Activated CD4-positive, alpha-beta memory T cell treated with anti-CD3 and anti-CD28 coated beads, Interleukin-2, amount 10 ng/mL, durations not matched to agents 7 days and 5 days (primary cell): ENCODE results near the gene DUT. TPM values are rescaled to one million over a fixed set of nuclear protein-coding genes. Genes with fewer than 3 reads are reported as not detected.

Source experiments
- CTCF ChIA-PET: fragments of 350-600 bp; sonication (Branson Sonifier 250); formaldehyde crosslinking; loops from one replicate; lab custom pipeline; 2021; ENCODE audit warnings: antibody characterized with exemption, inconsistent platforms; lab: Charles Lee
- POLR2A ChIA-PET: fragments of 350-600 bp; sonication (Branson Sonifier 250); formaldehyde crosslinking; loops from one replicate; lab custom pipeline; 2021; ENCODE audit warnings: antibody characterized with exemption; lab: Charles Lee
- DNase-seq: peaks from one replicate; pipeline ENCODE4 v3.0.0-alpha.2; 2020
- H3K27ac Mint-ChIP-seq: one replicate; pipeline ENCODE4 v1.8.0; 2021; ENCODE audit warnings: mild to moderate bottlenecking, mixed read lengths
- H3K27me3 Mint-ChIP-seq: one replicate; pipeline ENCODE4 v1.8.0; 2021; ENCODE audit warnings: mixed read lengths
- H3K36me3 Mint-ChIP-seq: one replicate; pipeline ENCODE4 v1.8.0; 2021; ENCODE audit warnings: low read depth, mixed read lengths
- H3K4me1 Mint-ChIP-seq: one replicate; pipeline ENCODE4 v1.8.0; 2021; ENCODE audit warnings: mixed read lengths
- H3K4me3 Mint-ChIP-seq: one replicate; pipeline ENCODE4 v1.8.0; 2021; ENCODE audit warnings: mild to moderate bottlenecking, mixed read lengths
- H3K9me3 Mint-ChIP-seq: one replicate; pipeline ENCODE4 v1.8.0; 2021; ENCODE audit warnings: mixed read lengths
- total RNA-seq, 2 experiments: library from RNA; stranded (reverse); gene quantifications; one replicate each; pipeline ENCODE4 v1.2.3, GENCODE V29; 2021

The DUT gene
- total RNA-seq, 2 experiments from 2014 or later: 267 to 282 TPM

DNA sequence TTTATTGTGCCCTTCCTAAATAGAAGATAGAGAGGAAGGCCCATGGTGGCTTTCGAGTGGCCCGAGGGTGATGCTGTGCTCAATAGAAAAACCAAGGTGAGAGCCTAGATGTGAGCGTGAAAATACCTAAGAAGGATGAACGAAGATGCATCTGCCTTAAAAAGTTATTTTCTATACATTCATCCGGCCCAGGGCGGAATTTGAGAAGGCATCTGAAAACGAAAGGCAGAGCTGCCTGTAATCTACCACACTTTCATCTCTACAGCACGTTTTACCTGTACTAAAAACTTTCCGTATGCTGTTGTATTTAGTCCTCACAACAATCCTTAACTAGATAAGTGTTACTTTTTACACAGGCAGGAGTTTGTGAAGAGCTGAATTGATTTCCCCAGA, 1.4 kb downstream of the DUT start:
- ChIA-PET CTCF (interaction anchor here (1.4 to 6.0 kb wide), 2 partner anchors 9 to 19 kb away, joined by 3 to 35 read pairs; no protein-coding TSS in a partner anchor), POLR2A (interaction anchor here (0.9 to 4.3 kb wide), 12 partner anchors 8 to 837 kb away, joined by 3 to 34 read pairs (median 6); partner anchors contain the start of genes CEP152, COPS2, EID1 and GALK2)
- peak; percentile 31 for DNase-seq
- Mint-ChIP-seq H3K4me1 (peaks cover 55% of the 10 kb centered on the region), H3K36me3 (peaks cover 37% of the 10 kb centered on the region), H3K27ac (peak overlapping the region; percentile 96), H3K27me3 (no peaks in the 10 kb centered on the region), H3K4me3 (peak overlapping the region; percentile 92), H3K9me3 (no peaks in the 10 kb centered on the region)

DNA sequence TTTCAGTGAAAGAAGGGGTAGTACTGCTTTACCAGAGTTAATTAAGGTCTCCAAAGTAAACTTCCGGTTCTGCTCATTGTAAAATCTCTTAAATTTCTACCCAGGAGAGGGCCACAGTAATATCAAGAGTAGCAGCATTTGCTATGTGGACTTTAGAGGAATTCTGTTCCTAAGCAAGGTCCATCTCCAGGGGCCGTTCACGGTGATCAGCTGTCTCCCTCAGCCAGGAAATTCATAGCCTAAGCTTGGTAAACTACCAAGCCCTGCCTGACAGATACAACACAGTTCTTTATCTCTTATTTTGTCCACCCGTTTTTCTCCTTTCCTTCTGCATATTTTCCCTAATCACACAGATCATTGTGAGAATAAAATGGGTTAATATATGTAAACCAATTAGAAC, 2.3 kb downstream of the DUT start:
- Mint-ChIP-seq H3K4me3 (peak overlapping the region; percentile 92), H3K4me1 (peaks cover 61% of the 10 kb centered on the region), H3K27me3 (no peaks in the 10 kb centered on the region), H3K9me3 (no peaks in the 10 kb centered on the region), H3K27ac (peak overlapping the region; percentile 70), H3K36me3 (peaks cover 42% of the 10 kb centered on the region)
- no peak for DNase-seq
- POLR2A ChIA-PET: interaction anchor here (0.9 to 4.3 kb wide), 5 partner anchors 9 to 822 kb away, joined by 3 to 34 read pairs (median 5); partner anchors contain the start of genes CEP152 and COPS2
- CTCF ChIA-PET: interaction anchor here (1.4 to 6.0 kb wide), 2 partner anchors 8 to 19 kb away, joined by 3 to 35 read pairs; no protein-coding TSS in a partner anchor

DNA sequence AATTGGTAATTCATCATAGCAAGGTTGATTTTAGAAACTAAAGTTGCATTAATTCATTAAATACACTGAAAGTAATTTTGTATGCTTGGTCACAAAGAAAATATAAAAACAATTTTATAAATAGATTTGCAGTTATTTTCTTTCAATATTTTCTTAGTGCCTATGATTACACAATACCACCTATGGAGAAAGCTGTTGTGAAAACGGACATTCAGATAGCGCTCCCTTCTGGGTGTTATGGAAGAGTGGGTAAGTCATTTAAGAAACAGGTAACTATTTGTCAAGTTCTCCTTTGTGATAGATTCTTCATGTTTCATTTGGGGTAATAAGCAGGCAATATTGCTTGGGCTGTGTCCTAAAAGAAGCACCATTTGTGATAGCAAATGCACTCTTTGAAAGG, 3.0 kb downstream of the DUT start:
- DNase-seq: no peak
- Mint-ChIP-seq H3K4me1 (peaks cover 63% of the 10 kb centered on the region), H3K27me3 (no peaks in the 10 kb centered on the region), H3K36me3 (peaks cover 45% of the 10 kb centered on the region), H3K9me3 (no peaks in the 10 kb centered on the region), H3K27ac (peak overlapping the region; percentile 70), H3K4me3 (no peak overlapping the region)
- CTCF ChIA-PET: interaction anchor here (6.0 kb wide), 1 partner anchor 18 kb away, joined by 35 read pairs; no protein-coding TSS in a partner anchor
- POLR2A ChIA-PET: interaction anchor here (1.0 to 4.3 kb wide), 3 partner anchors 8 to 476 kb away, joined by 3 to 34 read pairs (median 10); partner anchors contain the start of gene CEP152

DNA sequence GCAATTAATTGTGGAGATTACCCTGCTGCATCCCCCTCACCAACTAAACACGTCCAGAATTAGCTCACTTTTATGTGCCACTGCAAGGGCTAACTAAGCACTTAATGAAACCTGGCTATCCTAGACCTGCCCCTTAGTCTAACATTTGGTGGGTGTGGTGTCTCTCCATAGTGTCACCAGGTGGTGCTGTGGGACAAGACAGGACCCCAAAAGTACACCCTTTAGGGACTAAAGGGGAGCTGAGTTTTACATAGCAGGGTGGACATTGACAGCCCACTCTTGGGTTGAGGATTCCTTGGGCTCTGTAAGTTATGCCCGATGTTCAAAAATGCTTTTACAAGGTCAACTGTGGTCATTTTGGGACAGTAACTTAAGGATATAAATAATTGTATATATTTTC, 5.7 kb downstream of the DUT start:
- ChIA-PET CTCF (interaction anchor here (0.9 to 6.0 kb wide), 3 partner anchors 15 to 30 kb away, joined by 4 to 35 read pairs (median 5); no protein-coding TSS in a partner anchor), POLR2A (interaction anchor here (1.0 to 1.5 kb wide), 3 partner anchors 12 to 16 kb away, joined by 3 to 4 read pairs (median 3); no protein-coding TSS in a partner anchor)
- Mint-ChIP-seq H3K27ac (no peak overlapping the region), H3K9me3 (no peaks in the 10 kb centered on the region), H3K4me1 (peaks cover 65% of the 10 kb centered on the region), H3K27me3 (no peaks in the 10 kb centered on the region), H3K4me3 (no peak overlapping the region), H3K36me3 (peaks cover 63% of the 10 kb centered on the region)
- no peak for DNase-seq

DNA sequence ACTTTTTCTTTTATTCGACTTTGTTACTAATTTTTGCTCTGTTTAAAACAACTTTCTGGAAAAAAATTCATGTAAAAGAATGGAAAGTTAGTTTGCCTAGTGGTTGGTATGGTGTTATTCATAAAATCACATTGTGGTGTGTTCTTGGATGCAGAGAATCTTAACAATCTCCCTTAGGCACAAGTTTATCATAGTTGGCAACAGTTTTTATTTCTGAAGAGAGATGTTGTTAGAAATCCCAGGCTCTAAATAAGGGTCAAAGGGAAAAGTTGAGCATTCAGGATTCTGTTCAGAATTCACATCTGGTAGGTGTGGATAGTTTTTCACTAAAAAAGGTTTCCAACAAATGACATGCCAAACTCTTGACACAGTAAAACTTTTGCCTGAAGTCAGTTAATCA, 6.4 kb downstream of the DUT start:
- no peaks in the 10 kb centered on the region for H3K27me3 Mint-ChIP-seq
- H3K4me1 Mint-ChIP-seq: peaks cover 64% of the 10 kb centered on the region
- no peak overlapping the region for H3K4me3 Mint-ChIP-seq
- ChIA-PET CTCF (interaction anchor here (1.3 to 6.0 kb wide), 2 partner anchors 14 to 21 kb away, joined by 5 to 35 read pairs; no protein-coding TSS in a partner anchor), POLR2A (interaction anchor here (1.0 kb wide), 1 partner anchor 15 kb away, joined by 4 read pairs; no protein-coding TSS in a partner anchor)
- peaks cover 66% of the 10 kb centered on the region for H3K36me3 Mint-ChIP-seq
- H3K9me3 Mint-ChIP-seq: no peaks in the 10 kb centered on the region
- DNase-seq: no peak
- no peak overlapping the region for H3K27ac Mint-ChIP-seq

DNA sequence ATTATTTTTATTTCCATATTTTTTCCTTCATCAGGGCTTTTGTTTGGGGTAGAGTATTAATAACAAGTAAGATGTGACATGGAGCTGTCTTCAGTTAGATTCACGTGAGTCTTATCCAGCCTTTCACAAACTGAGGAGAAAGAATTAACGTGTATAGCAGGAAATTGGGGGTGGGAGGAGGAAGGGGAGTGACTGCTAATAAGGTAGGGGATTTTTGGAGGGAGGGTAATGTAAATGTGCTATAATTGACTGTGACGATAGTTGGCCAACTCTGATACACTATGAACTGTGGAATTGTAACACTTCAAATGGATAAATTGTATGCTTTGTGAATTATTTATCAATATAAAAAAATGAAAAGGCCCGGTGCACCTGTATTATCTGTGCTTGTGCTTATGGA, 8.9 kb downstream of the DUT start:
- H3K27ac Mint-ChIP-seq: no peak overlapping the region
- CTCF ChIA-PET: interaction anchor here (1.4 to 3.8 kb wide), 2 partner anchors 12 to 54 kb away, joined by 3 to 22 read pairs; no protein-coding TSS in a partner anchor
- H3K4me3 Mint-ChIP-seq: no peak overlapping the region
- H3K9me3 Mint-ChIP-seq: no peaks in the 10 kb centered on the region
- H3K36me3 Mint-ChIP-seq: peaks cover 64% of the 10 kb centered on the region
- peaks cover 42% of the 10 kb centered on the region for H3K4me1 Mint-ChIP-seq
- DNase-seq: no peak
- no peaks in the 10 kb centered on the region for H3K27me3 Mint-ChIP-seq
- POLR2A ChIA-PET: interaction anchor here (2.5 kb wide), 1 partner anchor 8 kb away, joined by 17 read pairs; the partner anchor contains the start of gene DUT

DNA sequence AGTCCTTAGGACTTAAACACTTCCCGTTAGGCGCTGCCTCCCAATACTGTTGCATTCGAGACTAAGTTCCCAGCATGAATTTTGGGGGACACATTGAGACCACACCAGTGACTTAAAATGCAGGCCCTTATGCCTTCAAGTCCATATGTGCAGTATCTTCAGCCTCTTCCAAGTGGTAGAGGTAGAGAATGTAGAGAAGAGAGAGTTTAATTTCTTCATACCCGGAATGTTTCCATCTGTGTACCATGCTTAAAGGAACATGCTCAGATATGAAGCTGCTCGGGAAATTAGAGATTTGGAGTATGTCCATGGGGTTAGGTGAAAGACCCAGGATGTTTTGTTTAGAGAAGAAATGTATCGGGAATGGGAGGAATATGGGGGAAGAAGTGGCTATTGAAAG, 12.6 kb downstream of the DUT start:
- CTCF ChIA-PET: no interaction called here
- no peak for DNase-seq
- Mint-ChIP-seq H3K4me1 (peaks cover 12% of the 10 kb centered on the region), H3K36me3 (peaks cover 45% of the 10 kb centered on the region), H3K4me3 (no peak overlapping the region), H3K27ac (no peak overlapping the region), H3K9me3 (no peaks in the 10 kb centered on the region), H3K27me3 (no peaks in the 10 kb centered on the region)
- POLR2A ChIA-PET: interaction anchor here (1.3 to 2.1 kb wide), 2 partner anchors 9 to 11 kb away, joined by 4 to 10 read pairs; no protein-coding TSS in a partner anchor

DNA sequence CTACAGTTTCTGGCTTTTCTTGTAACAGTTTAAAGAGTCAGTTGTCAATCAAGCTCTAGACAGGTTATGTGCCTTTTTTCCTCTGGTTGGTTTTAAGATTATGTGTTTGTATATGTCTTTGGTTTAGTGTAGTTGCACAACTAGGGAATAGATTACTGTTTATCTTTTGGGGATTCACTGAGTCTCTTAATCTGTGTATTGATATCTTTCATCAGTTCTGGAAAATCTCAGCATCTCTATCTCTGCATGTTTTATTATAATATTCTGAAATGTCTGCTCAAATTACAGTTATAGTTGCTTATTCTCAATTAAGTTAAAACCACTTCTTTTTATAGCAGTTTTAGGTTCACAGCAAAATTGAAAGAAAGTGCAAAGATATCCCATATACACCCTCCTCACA, 14.3 kb downstream of the DUT start:
- no peak for DNase-seq
- H3K27me3 Mint-ChIP-seq: no peaks in the 10 kb centered on the region
- CTCF ChIA-PET: interaction anchor here (1.0 to 1.4 kb wide), 2 partner anchors 9 to 10 kb away, joined by 3 read pairs; no protein-coding TSS in a partner anchor

DNA sequence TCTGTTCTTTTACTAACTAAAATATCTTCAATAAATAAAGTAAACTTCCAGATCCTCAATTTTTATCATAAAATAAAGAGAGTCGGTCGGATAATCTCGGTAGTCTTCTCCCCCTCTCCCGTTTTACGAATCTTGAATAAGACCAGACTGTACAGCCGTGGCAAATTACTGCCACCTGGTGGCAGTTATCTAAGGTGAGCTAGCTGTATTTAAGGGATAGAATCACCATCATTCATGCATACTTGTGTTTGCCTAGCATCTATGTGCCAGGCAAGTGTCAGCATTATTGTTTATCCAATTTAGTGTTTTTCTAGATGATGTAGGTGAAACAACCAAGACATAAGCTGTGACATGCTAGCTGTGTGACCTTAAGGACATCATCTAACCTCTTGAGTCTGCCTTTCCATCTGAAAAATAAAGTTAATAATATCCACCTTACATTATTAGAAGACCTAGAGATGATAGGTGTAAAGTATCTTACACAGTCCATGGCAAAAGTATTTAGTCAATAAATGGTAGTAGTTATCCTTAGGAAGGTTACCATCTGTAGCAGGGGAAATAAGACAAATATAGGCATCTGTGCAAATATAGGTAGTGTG, 21.3 kb downstream of the DUT start:
- ChIA-PET CTCF (interaction anchor here (0.6 to 2.3 kb wide), 14 partner anchors 9 to 1157 kb away, joined by 3 to 35 read pairs (median 4); no protein-coding TSS in a partner anchor), POLR2A (interaction anchor here (0.8 to 1.6 kb wide), 2 partner anchors 16 to 20 kb away, joined by 4 to 13 read pairs; partner anchors contain the start of gene DUT)
- Mint-ChIP-seq H3K4me1 (peaks cover 1% of the 10 kb centered on the region), H3K4me3 (no peak overlapping the region), H3K9me3 (no peaks in the 10 kb centered on the region), H3K27ac (no peak overlapping the region), H3K27me3 (peaks cover 3% of the 10 kb centered on the region), H3K36me3 (peaks cover 2% of the 10 kb centered on the region)
- DNase-seq: peak; percentile 61

More for the DNA sequence above, 14.3 kb downstream of the DUT start:
- Mint-ChIP-seq H3K27ac (no peak overlapping the region), H3K4me3 (no peak overlapping the region), H3K36me3 (peaks cover 35% of the 10 kb centered on the region), H3K9me3 (no peaks in the 10 kb centered on the region), H3K4me1 (peaks cover under 1% of the 10 kb centered on the region)
- POLR2A ChIA-PET: interaction anchor here (2.1 kb wide), 1 partner anchor 13 kb away, joined by 10 read pairs; no protein-coding TSS in a partner anchor

DNA sequence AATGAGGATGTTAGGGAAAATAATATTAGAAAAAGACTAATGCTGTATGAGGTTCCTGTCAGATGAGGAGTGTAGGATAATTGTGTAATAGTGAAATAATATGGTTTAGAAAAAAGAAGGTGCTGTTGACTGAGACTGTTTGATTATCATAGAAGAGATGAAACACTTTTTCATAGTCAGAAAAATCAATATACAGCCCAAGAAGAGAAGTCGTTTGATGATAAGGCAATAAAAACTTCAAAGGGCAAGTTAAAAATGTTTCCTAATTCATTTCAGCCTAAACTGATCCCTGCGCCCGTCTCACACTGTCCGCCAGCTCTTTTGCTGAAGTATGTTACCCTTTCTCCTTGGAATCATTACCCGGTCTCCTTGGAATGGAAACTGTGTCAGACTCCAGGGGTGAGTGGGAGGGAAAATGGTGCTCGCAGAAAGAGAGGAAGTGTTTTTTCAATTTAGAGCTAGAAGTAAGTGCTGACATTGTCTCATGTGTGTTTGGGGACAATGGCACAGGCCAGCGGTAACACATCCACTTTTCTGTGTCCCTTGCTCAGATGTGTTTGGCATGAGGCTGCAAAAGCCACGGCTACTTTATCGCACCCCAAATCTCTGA, 23.6 kb downstream of the DUT start:
- ChIA-PET CTCF (interaction anchor here (1.4 kb wide), 1 partner anchor 9 kb away, joined by 3 read pairs; no protein-coding TSS in a partner anchor), POLR2A (interaction anchor here (1.7 kb wide), 1 partner anchor 22 kb away, joined by 5 read pairs; no protein-coding TSS in a partner anchor)
- no peak for DNase-seq
- H3K27me3 Mint-ChIP-seq: peaks cover 5% of the 10 kb centered on the region
- no peak overlapping the region for H3K27ac Mint-ChIP-seq
- no peaks in the 10 kb centered on the region for H3K36me3 Mint-ChIP-seq
- H3K9me3 Mint-ChIP-seq: no peaks in the 10 kb centered on the region
- H3K4me3 Mint-ChIP-seq: no peak overlapping the region
- peaks cover 10% of the 10 kb centered on the region for H3K4me1 Mint-ChIP-seq

DNA sequence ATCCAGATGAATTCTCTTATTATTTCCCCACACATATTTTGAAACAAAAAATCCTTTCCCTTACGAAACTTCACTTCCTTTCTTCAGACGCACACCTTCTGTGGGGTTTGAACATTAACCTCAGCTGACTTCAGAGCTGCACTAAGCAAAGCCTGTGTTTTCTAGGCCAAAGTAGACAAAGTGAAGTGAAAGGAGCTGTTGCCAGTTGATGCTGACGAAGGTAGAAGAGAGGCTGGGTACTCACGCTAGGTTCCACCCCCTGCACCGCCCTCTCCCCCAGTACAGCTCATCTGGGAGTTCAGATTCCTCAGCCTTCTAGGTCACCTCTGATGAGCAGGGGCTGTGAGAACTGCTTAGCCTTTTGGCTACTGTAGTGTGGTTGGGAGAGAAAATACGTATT, 24.1 kb downstream of the DUT start:
- CTCF ChIA-PET: interaction anchor here (1.4 kb wide), 1 partner anchor 10 kb away, joined by 3 read pairs; no protein-coding TSS in a partner anchor
- H3K9me3 Mint-ChIP-seq: no peaks in the 10 kb centered on the region
- H3K4me3 Mint-ChIP-seq: no peak overlapping the region
- DNase-seq: no peak
- H3K27me3 Mint-ChIP-seq: peaks cover 5% of the 10 kb centered on the region
- POLR2A ChIA-PET: interaction anchor here (1.7 kb wide), 1 partner anchor 23 kb away, joined by 5 read pairs; no protein-coding TSS in a partner anchor
- no peaks in the 10 kb centered on the region for H3K36me3 Mint-ChIP-seq
- H3K4me1 Mint-ChIP-seq: peaks cover 10% of the 10 kb centered on the region
- no peak overlapping the region for H3K27ac Mint-ChIP-seq
